Measurements from ENCODE around the gene SLC5A3.

Gene SLC5A3

DNA sequence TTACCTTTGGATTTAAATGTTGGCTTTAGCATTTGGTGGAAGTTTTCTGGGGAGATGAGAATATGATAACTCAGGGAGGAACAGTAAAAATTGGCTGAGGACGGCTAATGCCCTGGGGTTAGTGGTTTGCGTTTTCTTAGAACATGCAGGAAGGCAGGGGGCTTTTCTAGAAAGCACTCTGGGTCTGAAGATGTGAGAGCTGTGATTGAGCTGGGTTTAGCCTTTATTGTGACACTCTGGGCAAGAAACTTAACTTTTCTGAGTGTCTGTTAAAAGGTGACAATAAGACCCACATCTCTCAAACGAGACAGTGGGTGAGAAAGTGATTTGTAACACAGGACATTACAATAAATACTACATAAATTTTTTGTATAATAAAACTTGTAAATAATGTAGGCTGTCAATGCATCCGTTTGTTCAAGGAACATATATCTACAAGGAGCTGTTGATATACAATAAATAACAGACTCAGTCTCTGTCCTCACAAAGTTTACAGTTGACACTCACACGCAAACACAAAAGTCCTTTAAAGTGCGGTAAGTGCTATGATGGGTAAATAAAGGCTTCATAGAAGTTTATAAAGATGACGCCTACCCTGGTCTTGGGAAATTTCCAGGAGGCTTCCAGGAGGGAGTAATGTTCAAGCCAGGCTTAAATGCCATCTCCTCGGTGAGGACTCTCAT lies 49.5 kb upstream of the SLC5A3 start:
- no peak overlapping the region for H3K4me3 ChIP-seq (ENCODE audit: low read depth, low read length)
- POLR2A ChIA-PET: interaction anchor here (0.5 kb wide), 1 partner anchor 118 kb away, joined by 3 read pairs; no protein-coding TSS in a partner anchor
- H3K36me3 ChIP-seq (ENCODE audit: control insufficient read depth in 2 of 2, insufficient read depth in 1 of 2, low read length in 2 of 2): no peaks in the 10 kb centered on the region
- peaks cover 18% of the 10 kb centered on the region for H3K4me1 ChIP-seq (ENCODE audit: control insufficient read depth, insufficient read depth, low read length)
- no peak overlapping the region for H3K27ac ChIP-seq (ENCODE audit: extremely low read depth, low read depth, low read length)
- H3K9me3 ChIP-seq (ENCODE audit: control insufficient read depth, insufficient read depth, low read depth, low read length): no peaks in the 10 kb centered on the region; the same call in 1 of the 2 replicates
- CTCF ChIA-PET: interaction anchor here (0.8 to 3.2 kb wide), 3 partner anchors 15 to 219 kb away, joined by 3 to 11 read pairs (median 5); no protein-coding TSS in a partner anchor
- TF ChIP-seq ZNF16 (tag by site-specific recombination; IDR thresholded peaks at IDR 0.05; ENCODE audit: low read depth) (no peak), ZNF513 (tag by site-specific recombination; IDR thresholded peaks at IDR 0.05) (no peak), SALL2 (tag by site-specific recombination; IDR thresholded peaks at IDR 0.05; ENCODE audit: borderline replicate concordance) (no peak), OVOL3 (tag by site-specific recombination; IDR thresholded peaks at IDR 0.05) (no peak), ZNF146 (tag by site-specific recombination; IDR thresholded peaks at IDR 0.05) (no peak), ZIC2 (tag by site-specific recombination; IDR thresholded peaks at IDR 0.05) (no peak), ZBTB48 (tag by site-specific recombination; IDR thresholded peaks at IDR 0.05) (no peak)

DNA sequence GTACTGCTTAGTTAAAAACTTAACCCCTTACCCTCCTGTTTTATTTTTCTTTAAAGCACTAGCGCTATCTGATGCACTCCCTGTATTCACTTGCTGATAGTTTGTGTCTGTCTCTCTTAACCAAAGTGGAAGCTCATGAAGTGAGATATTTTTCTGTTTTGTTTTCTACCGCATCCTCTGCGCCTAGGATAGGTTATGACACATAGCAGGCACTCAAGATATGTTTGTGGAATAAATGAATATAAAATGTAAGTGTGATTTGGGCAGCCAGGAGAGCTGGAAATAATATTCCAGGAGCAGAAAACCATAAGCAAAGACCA lies 49.0 kb upstream of the SLC5A3 start:
- no peak overlapping the region for H3K27ac ChIP-seq (ENCODE audit: extremely low read depth, low read depth, low read length)
- H3K36me3 ChIP-seq (ENCODE audit: control insufficient read depth in 2 of 2, insufficient read depth in 1 of 2, low read length in 2 of 2): no peaks in the 10 kb centered on the region
- no peak overlapping the region for H3K4me3 ChIP-seq (ENCODE audit: low read depth, low read length)
- H3K9me3 ChIP-seq (ENCODE audit: control insufficient read depth, insufficient read depth, low read depth, low read length): no peaks in the 10 kb centered on the region; the same call in 1 of the 2 replicates
- POLR2A ChIA-PET: interaction anchor here (0.5 kb wide), 1 partner anchor 119 kb away, joined by 3 read pairs; no protein-coding TSS in a partner anchor
- CTCF ChIA-PET: interaction anchor here (0.6 to 3.2 kb wide), 5 partner anchors 16 to 323 kb away, joined by 3 to 11 read pairs (median 3); no protein-coding TSS in a partner anchor
- TF ChIP-seq ZNF561 (tag by site-specific recombination; IDR thresholded peaks at IDR 0.05; ENCODE audit: borderline replicate concordance) (no peak), AEBP2 (tag by site-specific recombination; IDR thresholded peaks at IDR 0.05; ENCODE audit: borderline replicate concordance) (no peak), ZNF19 (tag by site-specific recombination; IDR thresholded peaks at IDR 0.05; ENCODE audit: low read depth) (no peak), ZFP37 (tag by site-specific recombination; IDR thresholded peaks at IDR 0.05) (no peak), ZNF404 (tag by site-specific recombination; IDR thresholded peaks at IDR 0.05) (no peak), SCRT2 (tag by site-specific recombination; IDR thresholded peaks at IDR 0.05) (no peak), ZNF670 (tag by site-specific recombination; IDR thresholded peaks at IDR 0.05; ENCODE audit: low read depth) (no peak), ZNF169 (tag by site-specific recombination; IDR thresholded peaks at IDR 0.05) (no peak)
- TF ChIP-seq, protein P1, sequence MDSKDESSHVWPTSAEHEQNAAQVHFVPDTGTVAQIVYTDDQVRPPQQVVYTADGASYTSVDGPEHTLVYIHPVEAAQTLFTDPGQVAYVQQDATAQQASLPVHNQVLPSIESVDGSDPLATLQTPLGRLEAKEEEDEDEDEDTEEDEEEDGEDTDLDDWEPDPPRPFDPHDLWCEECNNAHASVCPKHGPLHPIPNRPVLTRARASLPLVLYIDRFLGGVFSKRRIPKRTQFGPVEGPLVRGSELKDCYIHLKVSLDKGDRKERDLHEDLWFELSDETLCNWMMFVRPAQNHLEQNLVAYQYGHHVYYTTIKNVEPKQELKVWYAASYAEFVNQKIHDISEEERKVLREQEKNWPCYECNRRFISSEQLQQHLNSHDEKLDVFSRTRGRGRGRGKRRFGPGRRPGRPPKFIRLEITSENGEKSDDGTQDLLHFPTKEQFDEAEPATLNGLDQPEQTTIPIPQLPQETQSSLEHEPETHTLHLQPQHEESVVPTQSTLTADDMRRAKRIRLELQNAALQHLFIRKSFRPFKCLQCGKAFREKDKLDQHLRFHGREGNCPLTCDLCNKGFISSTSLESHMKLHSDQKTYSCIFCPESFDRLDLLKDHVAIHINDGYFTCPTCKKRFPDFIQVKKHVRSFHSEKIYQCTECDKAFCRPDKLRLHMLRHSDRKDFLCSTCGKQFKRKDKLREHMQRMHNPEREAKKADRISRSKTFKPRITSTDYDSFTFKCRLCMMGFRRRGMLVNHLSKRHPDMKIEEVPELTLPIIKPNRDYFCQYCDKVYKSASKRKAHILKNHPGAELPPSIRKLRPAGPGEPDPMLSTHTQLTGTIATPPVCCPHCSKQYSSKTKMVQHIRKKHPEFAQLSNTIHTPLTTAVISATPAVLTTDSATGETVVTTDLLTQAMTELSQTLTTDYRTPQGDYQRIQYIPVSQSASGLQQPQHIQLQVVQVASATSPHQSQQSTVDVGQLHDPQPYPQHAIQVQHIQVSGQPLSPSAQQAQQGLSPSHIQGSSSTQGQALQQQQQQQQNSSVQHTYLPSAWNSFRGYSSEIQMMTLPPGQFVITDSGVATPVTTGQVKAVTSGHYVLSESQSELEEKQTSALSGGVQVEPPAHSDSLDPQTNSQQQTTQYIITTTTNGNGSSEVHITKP (tag by site-specific recombination; IDR thresholded peaks at IDR 0.05): no peak
- H3K4me1 ChIP-seq (ENCODE audit: control insufficient read depth, insufficient read depth, low read length): peaks cover 18% of the 10 kb centered on the region

Measured in HEK293 (cell line).